GM18861 (cell line): ENCODE data around the gene FOXJ3.

Experiments
- ATAC-seq: cut with Tn5 transposase; IDR thresholded peaks from one replicate; pipeline ENCODE4 v1.9.1; 2021; ENCODE audit not compliant: unreplicated experiment

Gene FOXJ3

DNA sequence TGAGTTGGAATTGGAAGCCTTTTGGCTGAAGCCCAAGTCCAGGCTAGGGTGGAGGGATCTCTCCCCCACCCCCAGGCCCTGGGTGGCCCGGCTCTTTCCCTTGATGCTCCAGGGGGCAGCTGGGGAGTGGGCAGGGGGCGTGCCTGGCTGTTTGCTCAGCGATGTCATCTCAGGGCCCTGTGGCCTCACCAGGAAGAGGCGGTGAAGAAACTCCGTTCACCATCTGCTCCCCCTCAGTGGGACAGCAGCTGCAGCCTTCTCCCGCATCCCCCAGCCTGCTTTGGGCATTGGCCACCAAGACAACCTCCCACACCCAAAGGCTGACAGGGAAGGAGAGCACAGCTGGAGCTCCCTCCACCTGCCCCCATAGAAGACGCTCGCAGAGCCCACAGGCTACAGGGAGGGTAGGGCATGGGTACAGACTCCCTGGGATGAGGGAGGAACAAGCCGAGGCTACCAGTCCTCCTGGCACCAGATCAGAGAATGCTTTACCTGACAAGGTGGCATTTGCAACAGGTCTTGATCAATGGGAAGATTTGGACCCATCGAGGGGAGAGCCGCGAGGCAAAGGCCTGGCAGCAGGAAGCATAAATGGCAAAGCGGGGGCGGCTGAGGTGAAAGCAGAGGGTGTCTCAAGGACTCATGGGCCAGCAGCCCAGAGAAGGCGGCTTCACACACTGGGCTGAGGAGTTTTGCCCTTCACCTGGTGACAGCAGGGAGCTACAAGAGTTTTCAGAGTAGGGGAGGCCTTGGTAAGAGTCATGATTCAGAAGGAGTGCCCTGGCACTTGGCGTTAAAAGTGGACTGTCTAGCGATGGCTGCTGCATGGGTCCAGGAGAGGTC is 164.0 kb downstream of the FOXJ3 start:
- ATAC-seq: no peak

DNA sequence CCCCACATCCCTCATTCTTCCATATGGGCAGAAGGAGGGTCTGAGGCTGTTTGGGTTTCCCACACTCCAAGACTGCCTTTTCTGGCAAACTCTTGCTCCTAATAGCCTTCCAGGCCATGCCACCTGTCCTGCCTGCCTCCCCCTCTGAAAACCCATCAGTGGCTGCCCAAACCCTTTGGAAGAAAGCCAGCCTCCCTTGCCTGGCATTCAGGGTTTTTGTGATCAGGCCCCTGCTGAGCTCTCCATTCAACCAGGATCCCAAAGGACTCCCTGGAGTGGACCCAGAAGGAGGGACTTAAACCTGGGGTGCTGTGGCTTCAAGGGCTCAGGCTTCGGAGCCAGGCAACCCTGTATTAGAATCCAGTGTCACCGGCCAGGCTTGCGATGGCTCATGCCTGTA is 166.3 kb downstream of the FOXJ3 start:
- no peak for ATAC-seq

DNA sequence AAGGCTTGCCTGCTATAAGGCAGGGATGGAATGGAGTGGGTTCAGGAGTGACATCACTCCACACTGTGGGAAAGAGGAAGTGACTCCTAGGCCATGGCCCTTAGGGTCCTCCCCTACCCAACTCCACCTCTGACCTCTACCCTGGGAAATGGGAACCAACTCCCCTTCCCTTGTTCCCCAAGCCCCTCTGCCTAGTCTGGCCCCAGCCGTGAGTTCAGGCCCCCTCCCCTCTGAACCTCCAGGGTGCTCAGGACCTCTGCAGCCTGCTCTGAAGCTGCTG is 166.7 kb downstream of the FOXJ3 start:
- ATAC-seq: no peak

DNA sequence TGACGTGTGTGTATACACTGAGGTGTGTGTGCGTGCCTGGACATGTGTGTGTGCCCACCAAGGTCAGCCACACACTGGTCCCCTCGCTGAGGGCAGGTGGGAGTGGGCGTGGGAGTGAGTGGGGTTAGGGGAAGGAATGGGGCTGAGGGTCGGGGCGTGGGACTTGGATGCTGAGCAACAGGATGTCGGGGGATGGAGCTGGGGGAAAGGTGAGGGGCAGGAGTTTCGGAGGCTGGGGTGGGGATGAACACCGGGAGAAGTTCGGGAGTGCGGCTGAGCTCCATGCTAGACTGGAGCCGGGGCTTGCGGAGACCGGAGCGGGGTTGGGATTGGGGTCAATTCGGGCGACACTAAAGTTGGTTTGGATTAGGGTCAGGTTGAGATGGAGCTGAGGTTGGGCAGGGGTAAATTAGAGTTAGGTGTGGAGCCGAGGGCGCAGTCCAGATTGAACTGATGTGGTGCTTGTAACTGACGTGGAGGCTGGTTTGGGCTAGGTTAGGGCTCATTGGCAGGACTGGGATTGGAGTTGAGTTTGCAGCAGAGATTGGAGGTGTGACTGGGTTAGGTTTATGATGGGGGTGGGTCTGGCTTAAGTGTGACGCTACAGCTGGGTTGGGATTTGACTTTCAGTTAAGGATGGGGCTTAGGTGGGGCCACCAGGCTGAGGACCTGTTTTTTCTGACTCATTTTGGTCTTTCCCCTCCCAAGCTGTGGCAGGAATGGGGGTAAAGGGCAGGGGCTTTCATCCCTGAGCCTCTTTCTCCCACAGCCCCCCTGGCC is 167.2 kb downstream of the FOXJ3 start:
- ATAC-seq: no peak

DNA sequence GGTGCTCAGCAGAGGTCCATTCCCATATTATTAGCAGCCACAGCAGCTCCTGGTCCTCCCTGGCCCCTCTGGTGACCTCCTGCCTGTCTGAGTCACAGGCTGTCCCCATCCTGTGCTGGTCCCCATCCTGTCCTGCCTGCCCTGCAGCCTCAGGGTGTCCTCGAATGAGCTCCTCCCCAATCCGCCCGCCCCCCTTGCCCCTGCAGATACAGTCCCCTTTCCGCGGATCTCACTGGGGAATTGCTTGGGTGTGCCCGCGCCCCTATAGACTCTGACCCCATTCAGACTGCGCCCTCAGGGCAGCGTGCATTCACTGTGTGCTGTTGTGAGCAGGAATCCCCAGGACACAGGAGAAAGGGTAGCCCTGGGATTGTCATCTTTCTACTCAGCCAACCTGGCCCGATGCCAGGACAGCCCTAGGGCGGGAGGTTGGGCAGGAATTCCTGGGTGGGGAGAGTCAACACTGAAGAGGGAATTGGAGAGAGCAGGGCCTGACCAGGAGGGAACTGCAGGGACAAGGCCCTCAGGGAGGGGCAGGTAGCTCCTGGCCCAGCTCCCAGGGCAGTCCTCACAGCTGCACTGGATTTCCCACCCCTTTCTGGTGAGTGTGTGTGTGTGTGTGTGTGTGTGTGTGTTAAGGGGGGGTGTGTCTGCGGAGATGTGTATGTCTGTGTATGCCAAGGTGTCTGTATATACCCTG is 169.4 kb downstream of the FOXJ3 start:
- no peak for ATAC-seq

DNA sequence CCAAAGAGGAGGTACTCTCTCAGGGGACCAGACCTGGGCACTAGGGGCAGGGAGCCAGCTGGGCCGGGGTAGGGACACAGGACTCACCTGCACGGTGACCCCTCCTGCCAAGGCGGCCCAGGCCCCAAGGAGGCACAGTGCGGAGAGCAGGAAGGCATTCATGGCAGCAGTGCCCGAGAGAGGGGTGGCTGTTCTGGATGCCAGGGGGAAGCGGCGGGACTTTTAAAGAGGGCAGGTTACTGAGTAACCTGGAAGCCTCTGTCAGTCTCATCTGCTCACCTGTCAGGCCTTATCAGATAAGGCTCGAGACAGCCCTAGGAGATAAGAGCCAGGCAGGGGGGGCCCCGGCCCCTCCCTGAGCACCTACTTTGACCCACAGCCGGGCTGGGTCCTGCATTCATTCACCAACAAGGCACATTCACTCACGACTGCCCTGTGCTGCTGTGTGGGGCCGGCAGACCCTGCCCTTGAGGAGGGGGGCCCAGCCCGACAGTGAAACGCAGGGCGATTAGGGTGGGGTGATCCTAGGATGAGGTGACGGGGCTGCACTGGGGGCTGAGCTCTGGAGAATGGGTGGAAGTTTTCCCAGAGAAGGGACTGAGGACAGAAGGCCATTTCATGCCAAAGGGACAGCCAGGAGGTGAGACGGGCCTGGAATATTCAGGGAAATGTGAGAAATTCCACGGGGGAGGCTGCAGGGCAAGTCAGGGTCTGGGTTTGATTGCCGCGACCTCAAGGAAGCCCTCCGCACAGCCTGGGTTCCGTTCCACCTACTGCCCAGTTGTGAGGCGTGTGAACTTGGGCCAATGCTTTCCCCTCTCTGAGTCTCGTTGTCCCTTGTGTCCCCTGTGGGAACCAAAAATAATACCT is 170.2 kb downstream of the FOXJ3 start, which contains the start of gene GUCA2A:
Gene GUCA2A (minus strand): TSS at position 195 of the 870 bp plus-strand sequence. CDS start 33 bp downstream, at position 162.
- ATAC-seq: no peak

DNA sequence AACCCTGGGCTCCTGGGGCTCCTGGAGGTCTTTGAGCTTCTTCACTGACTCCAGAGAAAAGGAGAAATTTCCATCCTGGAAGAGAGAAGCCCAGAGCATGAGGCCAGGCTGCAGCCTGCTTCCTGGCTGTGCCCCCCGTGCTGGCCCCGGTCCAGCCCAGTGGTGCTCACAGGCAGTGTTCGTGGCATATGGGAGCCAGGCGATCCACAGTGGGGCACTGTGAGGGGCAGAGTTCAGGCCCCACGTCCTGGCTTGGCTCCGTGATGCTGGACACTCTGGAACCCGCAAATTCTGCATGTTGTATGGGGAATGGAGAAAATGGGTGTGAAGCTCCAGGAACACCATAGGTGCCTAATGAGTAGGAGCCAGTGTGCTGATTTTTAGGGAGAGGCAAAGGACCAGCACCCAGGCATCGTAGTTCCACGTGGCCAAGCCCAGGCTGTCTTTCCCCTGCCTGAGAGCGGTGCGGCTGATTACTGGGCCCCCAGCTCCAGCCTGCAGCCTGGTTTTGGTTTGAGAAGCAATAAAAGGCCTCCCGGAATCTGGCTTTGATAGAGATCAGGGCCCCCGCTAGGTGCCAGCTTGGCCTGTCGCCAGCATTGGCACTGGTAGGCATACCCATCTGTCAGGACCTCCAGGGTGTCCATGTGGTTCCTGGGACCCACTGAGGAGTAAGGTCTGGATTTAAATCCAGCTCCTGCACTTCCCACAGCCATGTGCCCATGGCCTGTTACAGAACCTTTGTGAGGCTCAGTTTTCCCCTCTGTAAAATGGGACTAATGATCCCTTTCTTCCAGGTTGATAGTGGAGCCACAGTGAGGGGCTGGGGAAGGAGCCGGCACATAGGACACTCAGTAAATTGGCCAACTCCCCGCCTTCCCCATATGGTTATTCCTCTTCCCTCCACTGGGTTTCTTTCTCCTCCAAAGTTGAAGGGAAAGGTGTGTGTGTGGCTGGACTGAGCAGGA is 171.2 kb downstream of the FOXJ3 start:
- no peak for ATAC-seq

DNA sequence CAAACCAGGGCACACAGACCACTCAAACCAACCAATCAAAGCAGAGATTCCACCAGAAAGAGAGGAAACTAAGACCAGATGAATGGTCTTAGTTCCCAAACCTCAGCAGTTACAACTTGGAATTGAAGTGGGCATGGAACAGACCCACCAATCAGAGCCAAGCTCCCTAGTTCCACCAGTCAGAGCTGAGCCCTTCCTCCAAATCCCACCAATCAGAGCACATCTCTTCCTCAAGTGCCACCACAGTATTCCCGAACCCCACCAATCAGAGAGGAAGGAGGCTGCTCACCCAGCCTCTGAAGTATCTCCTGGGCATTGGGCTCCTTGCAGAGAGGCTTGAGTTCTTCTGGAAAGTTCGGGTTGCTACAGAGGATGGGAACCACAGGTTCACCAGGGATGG is 171.9 kb downstream of the FOXJ3 start:
- ATAC-seq: no peak

DNA sequence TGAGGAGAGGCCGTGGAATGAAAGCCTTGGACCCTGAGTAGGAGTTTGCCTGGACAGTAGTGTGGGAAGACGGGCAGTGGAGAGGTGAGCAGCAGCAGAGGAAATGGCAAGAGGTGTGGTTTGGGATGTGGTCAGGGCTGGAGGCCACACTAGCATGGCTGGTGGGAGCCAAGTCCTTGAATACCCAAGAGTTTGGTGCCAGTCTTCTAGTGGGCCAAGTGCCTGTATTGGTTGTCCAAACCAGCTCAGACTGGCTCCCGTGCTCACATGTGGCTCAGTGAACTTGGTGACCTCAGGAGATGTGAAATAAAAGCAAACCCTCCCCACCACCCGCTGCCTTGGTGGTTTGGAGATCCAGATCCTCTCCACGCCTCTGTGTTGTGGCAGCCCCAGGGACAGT is 172.9 kb downstream of the FOXJ3 start:
- no peak for ATAC-seq

DNA sequence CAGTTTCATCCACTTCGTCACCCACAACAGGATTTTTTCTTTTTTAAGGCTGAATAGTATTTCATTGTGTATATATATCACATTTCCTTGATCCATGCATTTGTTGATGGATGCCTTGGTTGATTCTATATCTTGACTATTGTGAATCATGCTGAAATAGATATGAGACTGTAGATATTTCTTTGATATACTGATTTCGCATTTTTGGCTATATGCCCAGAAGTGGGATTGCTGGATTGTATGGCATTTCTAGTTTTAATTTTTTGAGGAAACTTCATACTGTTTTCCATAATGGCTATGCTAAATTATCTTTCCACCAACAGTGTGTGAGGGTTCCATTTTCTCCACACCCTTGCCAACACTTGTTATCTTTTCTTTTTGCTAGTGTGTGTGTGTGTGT is 176.8 kb downstream of the FOXJ3 start:
- no peak for ATAC-seq

DNA sequence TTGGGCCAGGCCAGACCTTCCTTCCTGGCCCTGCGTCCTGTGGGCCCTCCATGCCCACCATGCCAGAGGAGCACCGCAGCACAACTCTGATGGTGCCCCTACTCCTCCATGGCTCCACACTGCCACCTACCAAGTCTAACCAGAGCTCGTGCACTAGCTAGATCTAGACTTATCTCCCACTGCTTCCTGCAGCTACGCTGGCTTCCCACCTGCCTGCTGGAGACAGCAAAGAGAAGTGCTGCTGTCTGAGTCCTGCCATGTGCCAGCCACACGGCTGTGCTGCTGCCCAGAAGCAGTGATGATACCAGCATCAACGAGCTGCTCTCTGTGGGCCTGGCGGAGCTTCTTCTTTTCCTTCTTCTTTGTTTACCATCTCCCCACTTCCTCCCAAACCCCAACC is 177.4 kb downstream of the FOXJ3 start:
- ATAC-seq: no peak

DNA sequence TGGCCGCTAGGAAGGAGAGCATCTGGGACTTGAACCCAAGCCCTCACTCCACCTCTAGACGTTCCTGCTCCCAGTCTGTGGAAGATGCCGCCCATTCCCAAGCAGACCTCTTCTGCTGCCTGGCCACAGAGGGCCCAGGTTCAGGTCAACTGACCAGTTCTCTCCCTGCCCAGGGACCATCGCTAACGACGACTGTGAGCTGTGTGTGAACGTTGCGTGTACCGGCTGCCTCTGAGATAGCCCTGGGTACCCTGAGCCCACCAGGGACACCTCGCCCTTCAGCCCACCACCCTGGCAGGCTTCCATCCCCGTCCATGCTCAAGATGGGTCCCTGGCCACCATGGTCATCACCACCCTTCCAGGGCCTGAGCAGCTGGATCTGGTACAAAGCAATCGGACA is 179.7 kb downstream of the FOXJ3 start:
- ATAC-seq: no peak

DNA sequence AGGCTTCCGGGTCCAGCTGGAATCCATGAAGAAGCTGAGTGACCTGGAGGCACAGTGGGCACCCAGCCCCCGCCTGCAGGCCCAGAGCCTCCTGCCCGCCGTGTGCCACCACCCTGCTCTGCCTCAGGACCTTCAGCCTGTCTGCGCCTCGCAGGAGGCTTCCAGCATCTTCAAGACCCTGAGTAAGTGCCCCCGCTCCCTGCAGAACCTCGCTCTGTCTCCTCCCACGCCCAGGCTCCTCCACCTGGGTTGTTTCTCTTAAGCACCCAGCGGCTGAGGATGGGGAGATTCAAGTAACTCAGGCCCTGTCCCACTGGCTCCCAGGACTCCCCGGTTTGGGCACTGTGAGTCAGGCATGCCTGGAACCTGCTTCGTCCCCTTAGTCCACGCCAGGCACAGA is 180.3 kb downstream of the FOXJ3 start:
- no peak for ATAC-seq

DNA sequence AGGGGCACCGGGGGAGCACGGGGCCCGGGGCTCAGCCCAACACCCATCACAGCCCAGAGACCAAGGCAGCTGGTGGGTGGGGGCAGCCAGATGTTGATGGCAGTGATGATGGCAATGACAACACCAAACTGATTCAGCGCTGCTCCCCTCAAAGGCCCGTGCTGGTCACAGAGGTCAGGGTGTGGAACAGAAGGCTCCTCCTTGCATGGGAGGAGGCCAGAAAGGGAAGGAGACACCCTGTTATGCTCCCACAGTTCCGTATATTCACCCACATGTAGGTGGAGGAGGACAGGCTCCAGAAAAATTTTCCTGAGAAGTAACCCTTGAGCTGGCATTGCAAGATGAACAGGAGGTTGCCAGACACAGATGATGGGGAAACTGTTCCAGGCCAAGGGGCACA is 181.4 kb downstream of the FOXJ3 start:
- no peak for ATAC-seq

DNA sequence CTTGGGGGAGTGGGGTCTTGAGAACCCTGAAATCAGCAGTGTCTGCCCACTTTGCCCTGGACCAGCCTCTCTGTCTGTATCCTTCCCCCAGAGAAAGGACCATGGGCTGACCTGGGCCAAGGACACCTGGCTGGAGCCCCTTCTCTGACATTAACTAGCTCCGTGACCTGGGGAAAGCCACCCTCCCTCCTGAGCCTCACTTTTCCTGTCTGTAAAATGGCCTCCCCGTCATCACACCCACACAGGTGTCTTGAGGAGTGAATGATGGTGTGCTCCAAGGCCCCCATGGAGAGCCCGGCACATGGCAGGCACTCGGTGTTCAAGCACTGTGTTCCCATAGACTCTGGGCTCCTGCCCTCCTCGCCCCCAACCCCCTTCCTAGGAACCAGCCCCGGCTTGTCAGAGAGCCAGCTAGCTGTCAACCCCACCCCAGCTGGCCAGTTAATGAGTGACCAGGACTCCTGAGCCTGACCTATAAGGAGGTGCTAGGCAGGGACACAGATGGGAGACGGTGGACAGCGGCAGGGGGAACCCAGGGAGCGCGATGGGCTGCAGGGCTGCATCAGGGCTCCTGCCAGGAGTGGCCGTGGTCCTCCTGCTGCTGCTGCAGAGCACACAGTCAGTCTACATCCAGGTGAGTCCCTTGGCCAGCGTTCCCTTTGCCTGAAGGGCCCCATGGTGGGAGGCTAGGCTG is 182.0 kb downstream of the FOXJ3 start, which contains the start of gene GUCA2B:
Gene GUCA2B (plus strand): TSS at position 504 of the 694 bp plus-strand sequence. CDS start 41 bp downstream, at position 545.
- no peak for ATAC-seq

DNA sequence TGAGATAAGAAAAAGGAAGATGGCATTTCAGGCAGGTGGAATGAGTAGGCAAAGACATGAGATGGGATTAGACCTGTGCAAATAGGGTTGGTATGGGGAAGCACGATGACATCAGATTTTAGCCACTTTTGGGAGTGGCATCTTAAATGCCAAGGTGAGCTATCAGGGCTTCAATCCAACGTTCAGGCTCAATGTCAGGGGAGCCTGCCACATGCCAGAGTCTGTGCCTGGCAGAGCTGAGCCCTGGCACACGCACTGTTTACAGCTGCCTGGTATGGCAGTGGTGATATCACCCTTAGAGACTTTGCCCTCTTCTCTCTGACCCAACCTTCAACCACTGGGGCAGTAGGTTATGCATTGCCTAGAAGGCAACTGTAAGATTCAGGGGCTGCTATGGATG is 182.9 kb downstream of the FOXJ3 start:
- no peak for ATAC-seq

DNA sequence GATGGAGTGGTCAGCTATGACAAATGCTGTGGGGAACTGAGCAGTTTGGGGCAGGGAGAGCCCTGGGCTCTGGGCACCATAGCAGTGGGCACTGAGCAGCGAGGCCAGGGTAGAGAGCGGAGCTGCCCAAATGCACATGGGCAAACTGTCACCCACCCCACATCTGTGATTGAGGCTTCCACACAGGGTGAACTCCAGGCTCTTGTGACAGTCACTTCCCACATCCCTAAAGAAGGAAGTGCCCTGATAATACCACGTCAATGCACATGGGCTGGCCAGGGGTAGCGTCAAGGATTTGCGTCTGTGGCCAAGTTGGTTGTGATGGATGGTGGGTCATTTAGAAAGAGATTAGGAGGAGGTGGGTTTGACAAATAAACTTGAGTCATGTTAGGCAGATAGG is 184.4 kb downstream of the FOXJ3 start:
- ATAC-seq: no peak

DNA sequence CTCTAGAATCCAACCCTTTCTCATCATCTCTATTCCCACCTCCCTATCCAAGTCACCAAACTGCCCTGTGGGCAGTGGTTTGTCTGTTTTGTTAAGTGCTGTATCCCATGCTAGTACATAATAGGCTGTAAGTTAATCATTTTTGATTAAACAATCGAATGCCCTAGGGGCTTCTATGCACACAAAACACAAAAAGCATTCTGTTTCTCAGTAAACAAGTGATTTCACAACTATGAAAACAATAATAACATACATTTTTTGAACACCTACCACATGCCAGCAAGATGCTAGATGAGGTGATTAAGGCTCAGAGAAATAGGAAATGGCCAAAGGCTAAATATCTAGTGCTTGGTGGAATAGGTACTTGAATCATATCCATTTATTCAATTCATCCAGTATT is 186.9 kb downstream of the FOXJ3 start:
- no peak for ATAC-seq
